HG03457 (cell line): ENCODE results near the gene MAPK14.

Source experiments
- ATAC-seq: cut with Tn5 transposase; IDR thresholded peaks from one replicate; pipeline ENCODE4 v1.9.1; 2021; ENCODE audit warnings: moderate number of reproducible peaks; ENCODE audit not compliant: unreplicated experiment

The MAPK14 gene

GRCh38 chr6:36098253-36098919 lies 70.8 kb downstream of the MAPK14 start:
- no peak for ATAC-seq

- ATAC-seq, result no peak
These were observed 71.5 kb downstream of the MAPK14 start for GRCh38 chr6:36098920-36099647.

DNA sequence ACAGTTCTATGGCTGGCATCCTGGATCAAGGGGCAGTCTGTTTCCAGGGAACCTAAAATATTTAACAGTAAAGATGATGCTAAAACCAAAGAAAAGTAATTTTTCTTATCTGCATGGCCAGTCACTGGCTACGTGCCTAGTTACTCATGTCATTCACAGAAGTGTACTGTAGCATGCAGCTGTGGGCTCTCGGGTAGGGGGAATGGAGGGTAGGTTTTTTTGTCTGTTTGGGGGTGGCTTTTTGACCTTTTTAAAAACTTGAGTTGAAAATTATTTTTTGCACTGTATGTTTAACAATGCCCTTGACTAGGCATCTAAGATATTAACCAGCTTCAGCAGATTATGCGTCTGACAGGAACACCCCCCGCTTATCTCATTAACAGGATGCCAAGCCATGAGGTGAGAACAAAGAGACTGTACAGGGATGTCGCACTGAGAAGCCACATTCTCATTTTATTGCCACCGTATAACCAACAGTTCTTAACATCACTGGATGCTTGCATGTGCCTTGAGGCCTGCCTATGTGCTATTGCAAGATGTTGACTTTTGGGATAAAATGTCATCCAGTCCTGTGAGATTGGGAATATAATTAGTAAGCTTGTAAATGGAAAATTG lies 72.4 kb downstream of the MAPK14 start:
- ATAC-seq, result no peak

DNA sequence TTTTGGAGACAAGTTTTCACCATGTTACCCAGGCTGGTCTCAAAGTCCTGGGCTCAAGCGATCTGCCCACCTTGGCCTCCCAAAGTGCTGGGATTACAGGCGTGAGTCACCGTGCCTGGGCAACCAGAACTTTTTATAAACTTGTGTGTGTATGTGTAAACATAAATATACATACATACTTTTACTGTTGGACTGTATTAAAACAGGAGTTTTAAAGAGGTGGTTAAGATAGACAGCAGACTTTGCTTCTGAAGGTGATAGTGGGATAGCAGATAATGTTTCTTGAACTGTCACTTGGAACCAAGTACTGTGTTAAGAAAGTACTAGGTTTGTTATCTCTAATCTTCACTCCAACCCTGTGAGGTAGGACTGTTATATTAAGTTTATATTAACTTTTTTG lies 74.1 kb downstream of the MAPK14 start:
- no peak for ATAC-seq

DNA sequence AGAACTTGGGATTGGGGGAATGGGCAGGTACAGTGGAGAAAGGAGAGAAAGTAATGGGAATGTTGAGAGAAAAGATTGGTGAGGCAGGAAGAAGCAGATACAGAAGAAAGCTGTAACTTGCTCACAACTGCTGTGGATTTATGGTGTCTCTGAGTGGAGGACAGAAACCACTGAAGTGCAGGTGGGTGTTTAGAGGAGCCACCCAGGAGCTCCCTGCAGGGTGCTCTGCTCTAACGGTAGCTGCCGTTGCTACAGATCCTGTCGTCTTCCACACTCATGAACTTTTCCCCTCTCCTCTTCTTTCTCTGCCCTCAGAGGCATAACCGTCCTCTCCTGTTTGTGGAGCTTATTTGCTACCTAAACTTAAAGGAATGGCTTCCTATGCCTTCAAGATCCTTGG lies 75.2 kb downstream of the MAPK14 start:
- ATAC-seq, result no peak

- no peak for ATAC-seq
These were observed 77.2 kb downstream of the MAPK14 start for GRCh38 chr6:36104836-36105235.

GRCh38 chr6:36109092-36109491 lies 81.5 kb downstream of the MAPK14 start:
- ATAC-seq, result no peak

- no peak for ATAC-seq
These were observed 82.4 kb downstream of the MAPK14 start for GRCh38 chr6:36110050-36110449.

DNA sequence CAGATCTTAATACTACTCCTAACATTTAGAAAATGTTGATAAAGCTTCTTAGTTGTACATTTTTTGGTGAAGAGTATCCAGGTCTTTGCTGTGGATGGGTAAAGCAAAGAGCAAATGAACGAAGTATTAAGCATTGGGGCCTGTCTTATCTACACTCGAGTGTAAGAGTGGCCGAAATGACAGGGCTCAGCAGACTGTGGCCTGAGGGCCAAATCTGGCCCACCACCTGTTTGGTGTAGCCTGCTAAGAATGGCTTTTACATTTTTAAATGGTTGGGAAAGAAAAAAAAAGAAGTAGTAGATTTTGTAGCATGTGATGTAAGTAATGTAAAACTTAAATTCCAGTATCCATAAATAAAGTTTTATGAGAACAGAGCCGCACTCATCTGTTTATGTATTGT lies 83.3 kb downstream of the MAPK14 start:
- no peak for ATAC-seq

DNA sequence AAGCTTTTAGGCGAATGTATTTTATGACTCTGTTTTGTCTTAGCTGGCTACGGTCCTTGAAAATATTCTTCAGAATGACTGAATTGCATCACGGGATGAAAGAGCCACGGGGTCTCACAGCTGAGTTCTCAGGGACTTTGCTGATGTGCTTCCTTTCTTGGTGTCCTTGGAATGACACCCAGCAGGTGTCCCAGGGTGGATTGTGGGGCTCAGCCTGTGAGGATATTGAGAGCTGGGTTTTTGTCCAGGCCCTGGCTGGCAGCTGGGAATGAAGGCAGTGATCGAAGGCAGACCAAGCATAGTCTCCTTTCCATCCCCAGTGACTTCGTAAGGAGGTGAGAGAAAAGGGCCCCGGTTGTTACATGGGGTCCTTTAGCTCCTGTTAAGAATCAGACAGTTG lies 83.9 kb downstream of the MAPK14 start:
- ATAC-seq, result no peak

DNA sequence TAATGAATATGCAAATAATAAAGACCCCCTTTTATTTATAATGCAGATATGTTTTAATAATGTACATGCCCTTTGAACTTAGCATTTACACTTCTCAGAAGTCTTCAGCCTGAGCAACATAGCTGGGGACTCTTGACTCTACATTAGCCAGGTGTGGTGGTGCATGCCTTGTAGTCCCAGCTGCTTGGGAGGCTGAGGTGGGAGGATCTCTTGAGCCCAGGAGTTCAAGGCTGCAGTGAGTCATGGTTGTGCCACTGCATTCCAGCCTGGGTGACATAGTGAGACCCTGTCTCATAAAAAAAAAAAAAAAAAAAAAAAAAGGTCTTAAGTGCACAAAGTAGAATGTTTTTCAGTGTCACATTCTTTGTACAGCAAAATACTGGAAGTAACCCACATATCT lies 85.4 kb downstream of the MAPK14 start:
- ATAC-seq, result no peak

- ATAC-seq, result no peak
These were observed 86.1 kb downstream of the MAPK14 start for GRCh38 chr6:36113703-36114102.

- ATAC-seq, result no peak
These were observed 87.3 kb downstream of the MAPK14 start for GRCh38 chr6:36114798-36115408.

- ATAC-seq, result no peak
These were observed 87.8 kb downstream of the MAPK14 start for GRCh38 chr6:36115412-36115811.

GRCh38 chr6:36116066-36116864 lies 88.7 kb downstream of the MAPK14 start:
- no peak for ATAC-seq

GRCh38 chr6:36116943-36117342 lies 89.3 kb downstream of the MAPK14 start:
- no peak for ATAC-seq

DNA sequence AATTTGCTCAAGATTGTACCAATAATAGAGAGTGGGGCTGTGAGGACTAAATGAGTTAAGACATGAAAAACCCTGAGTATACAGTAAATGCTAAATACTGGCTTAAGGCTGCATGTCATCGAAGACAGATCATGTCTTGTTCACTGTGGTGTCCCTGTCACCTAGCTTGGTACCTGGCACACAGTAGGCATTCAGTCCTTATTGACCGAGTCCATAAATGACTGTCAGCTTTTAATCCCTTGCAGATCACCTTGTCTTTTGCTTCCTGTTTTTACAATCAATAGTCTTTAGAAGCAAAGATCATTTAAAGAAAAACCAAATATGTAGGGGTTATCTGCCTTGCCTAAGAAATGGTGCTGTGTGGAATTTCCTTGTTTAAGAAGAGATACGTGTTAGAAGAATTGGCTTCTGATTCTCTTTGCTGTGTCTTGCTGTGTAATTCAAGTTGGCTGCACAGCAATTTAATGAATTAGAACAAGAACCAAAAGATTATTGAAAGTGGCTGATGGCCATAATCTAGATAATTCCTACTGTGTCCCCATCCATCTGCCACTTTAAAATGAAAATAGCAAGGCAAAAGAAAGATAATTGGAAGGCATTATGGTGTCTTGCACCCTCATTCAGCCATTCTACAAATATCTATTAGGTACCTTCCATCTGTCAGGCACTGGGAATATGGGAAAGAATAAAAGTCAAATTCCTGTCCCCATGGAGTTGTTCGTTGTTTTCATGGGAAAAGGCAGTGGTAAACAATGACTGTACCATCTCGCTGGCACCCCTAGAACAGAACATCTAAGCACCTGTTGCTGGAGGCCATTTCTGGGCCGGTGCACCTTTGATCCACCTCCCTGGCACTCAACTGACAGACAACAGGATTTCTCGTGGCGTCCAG lies 90.3 kb downstream of the MAPK14 start:
- no peak for ATAC-seq

DNA sequence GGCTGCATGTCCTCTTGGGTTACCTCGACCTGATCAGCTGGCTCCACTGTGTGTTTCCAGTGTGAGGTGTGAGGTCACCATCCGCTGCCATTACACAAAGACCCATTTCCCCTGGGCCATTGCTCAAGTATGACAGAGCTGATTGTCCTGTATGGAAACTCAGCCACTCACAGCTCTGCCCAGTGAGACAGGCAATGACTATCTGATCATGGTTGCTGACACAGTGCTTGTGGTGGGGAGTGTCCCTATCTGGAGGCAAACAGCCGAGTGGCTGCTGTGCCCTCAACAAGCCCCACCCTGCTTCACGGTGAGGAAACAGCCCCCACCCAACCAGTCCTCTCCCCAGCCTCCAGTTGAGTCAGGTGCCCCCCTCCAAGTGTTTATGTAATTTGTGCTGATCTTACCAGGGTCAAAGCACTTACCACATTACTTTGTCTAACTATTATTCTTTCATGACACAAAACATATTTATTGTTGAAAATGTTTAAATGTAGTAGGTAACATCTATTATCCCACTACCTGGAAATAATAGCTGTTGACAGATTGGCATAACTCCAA lies 91.0 kb downstream of the MAPK14 start:
- no peak for ATAC-seq

- no peak for ATAC-seq
These were observed 91.6 kb downstream of the MAPK14 start for GRCh38 chr6:36119209-36119608.

DNA sequence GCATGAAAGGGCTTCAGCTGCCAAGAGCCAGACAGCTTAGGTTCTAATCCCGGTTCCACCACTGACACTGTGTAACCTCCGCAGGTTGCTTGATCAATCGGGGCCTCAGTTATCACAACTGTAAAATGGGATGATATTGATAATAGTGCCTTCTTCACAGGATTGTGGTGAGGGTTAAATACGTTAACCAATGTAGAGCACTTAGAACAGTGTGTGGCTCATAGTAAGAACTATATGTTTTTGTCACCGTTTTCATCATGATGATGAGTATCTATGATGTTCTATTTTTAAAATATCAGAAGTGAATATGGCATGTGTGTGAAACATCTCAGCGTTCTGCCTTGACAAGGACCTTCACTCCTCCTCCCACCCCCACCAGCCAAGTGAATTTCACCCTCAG lies 92.4 kb downstream of the MAPK14 start:
- no peak for ATAC-seq
